Non-pigmented ciliary epithelial cell (primary cell): Measurements from ENCODE around the gene UNC119B.
"Not testable (repeated sequence)": the region's sequence is repeated elsewhere in the genome, so short reads cannot be mapped to it uniquely, and the experiment has no call there.

Experiments used
- DNase-seq: peaks from one replicate; pipeline ENCODE4 v3.0.0-alpha.2; 2010; ENCODE audit warnings: low read depth

UNC119B gene

GRCh38 chr12:120710031-120710804, at the start of gene UNC119B:
Gene UNC119B (plus strand): TSS chr12:120710458. CDS start chr12:120710475, 17 bp downstream.
- no peak for DNase-seq

GRCh38 chr12:120661432-120661831, 48.8 kb upstream of the UNC119B start:
- DNase-seq: no peak

GRCh38 chr12:120662879-120663278, 47.4 kb upstream of the UNC119B start:
- DNase-seq: no peak

GRCh38 chr12:120663741-120664140, 46.5 kb upstream of the UNC119B start:
- DNase-seq: no peak

- DNase-seq: no peak
Observed at GRCh38 chr12:120666571-120667390, 43.5 kb upstream of the UNC119B start.

- no peak for DNase-seq
Observed at GRCh38 chr12:120668091-120668867, 42.0 kb upstream of the UNC119B start.

- DNase-seq: no peak
Observed at GRCh38 chr12:120668868-120669840, 41.1 kb upstream of the UNC119B start.

GRCh38 chr12:120670237-120670636, 40.0 kb upstream of the UNC119B start:
- DNase-seq: not testable (repeated sequence)

GRCh38 chr12:120670667-120671066, 39.6 kb upstream of the UNC119B start:
- no peak for DNase-seq

- no peak for DNase-seq
Observed at GRCh38 chr12:120674097-120674636, 36.1 kb upstream of the UNC119B start.

- no peak for DNase-seq
Observed at GRCh38 chr12:120677765-120678473, 32.3 kb upstream of the UNC119B start.

GRCh38 chr12:120678572-120678971, 31.7 kb upstream of the UNC119B start:
- DNase-seq: no peak

GRCh38 chr12:120680165-120680738, 30.0 kb upstream of the UNC119B start:
- DNase-seq: no peak

- no peak for DNase-seq
Observed at GRCh38 chr12:120684523-120684932, 25.7 kb upstream of the UNC119B start.

- DNase-seq: no peak
Observed at GRCh38 chr12:120685522-120685921, 24.7 kb upstream of the UNC119B start.

GRCh38 chr12:120686151-120686689, 24.0 kb upstream of the UNC119B start:
- DNase-seq: peak; percentile 78

GRCh38 chr12:120686690-120687577, 23.3 kb upstream of the UNC119B start, which contains the start of gene MLEC:
Gene MLEC (plus strand): TSS chr12:120687149. CDS start chr12:120687297, 148 bp downstream.
- DNase-seq: peak; percentile 60

GRCh38 chr12:120687578-120688289, 22.5 kb upstream of the UNC119B start:
- DNase-seq: no peak
